ENCODE data around the gene ZXDC. TPM values are rescaled to one million over a fixed set of nuclear protein-coding genes. Genes with fewer than 3 reads are reported as not detected.

The ZXDC gene
- total RNA-seq, 1 donor from 2014 or later: 31.8 TPM

GRCh38 chr3:126517986-126518778, 42.5 kb upstream of the ZXDC start:
- Mint-ChIP-seq H3K27me3 (ENCODE audit: unreplicated experiment) (peaks cover 29% of the 10 kb centered on the region), H3K27ac (ENCODE audit: unreplicated experiment) (no peak overlapping the region), H3K4me1 (ENCODE audit: unreplicated experiment) (no peaks in the 10 kb centered on the region), H3K36me3 (ENCODE audit: unreplicated experiment) (no peaks in the 10 kb centered on the region), H3K4me3 (ENCODE audit: unreplicated experiment) (no peak overlapping the region), H3K9me3 (ENCODE audit: unreplicated experiment) (no peaks in the 10 kb centered on the region)
- no peak for TF ChIP-seq CTCF (IDR thresholded peaks at IDR 0.05)
- DNase-seq (ENCODE audit: extremely low spot score, unreplicated experiment): no peak

- H3K27ac Mint-ChIP-seq (ENCODE audit: unreplicated experiment): no peak within 1 kb of the TSS
- H3K4me1 Mint-ChIP-seq (ENCODE audit: unreplicated experiment): no peaks in the 10 kb centered on the region
- no peaks in the 10 kb centered on the region for H3K9me3 Mint-ChIP-seq (ENCODE audit: unreplicated experiment)
- H3K36me3 Mint-ChIP-seq (ENCODE audit: unreplicated experiment): no peaks in the 10 kb centered on the region
- no peak for TF ChIP-seq CTCF (IDR thresholded peaks at IDR 0.05)
- H3K27me3 Mint-ChIP-seq (ENCODE audit: unreplicated experiment): peaks cover 22% of the 10 kb centered on the region
- no peak within 1 kb of the TSS for H3K4me3 Mint-ChIP-seq (ENCODE audit: unreplicated experiment)
- DNase-seq (ENCODE audit: extremely low spot score, unreplicated experiment): no peak
Observed at GRCh38 chr3:126517291-126517951, 41.7 kb upstream of the ZXDC start, which contains the start of gene UROC1. UROC1 (minus strand) TSS chr3:126517773; CDS start chr3:126517719, 54 bp downstream.

GRCh38 chr3:126516936-126517290, 41.2 kb upstream of the ZXDC start:
- Mint-ChIP-seq H3K27ac (ENCODE audit: unreplicated experiment) (no peak overlapping the region), H3K27me3 (ENCODE audit: unreplicated experiment) (peaks cover 17% of the 10 kb centered on the region), H3K4me1 (ENCODE audit: unreplicated experiment) (no peaks in the 10 kb centered on the region), H3K36me3 (ENCODE audit: unreplicated experiment) (no peaks in the 10 kb centered on the region), H3K4me3 (ENCODE audit: unreplicated experiment) (no peak overlapping the region), H3K9me3 (ENCODE audit: unreplicated experiment) (no peaks in the 10 kb centered on the region)
- no peak for DNase-seq (ENCODE audit: extremely low spot score, unreplicated experiment)
- no peak for TF ChIP-seq CTCF (IDR thresholded peaks at IDR 0.05)

GRCh38 chr3:126516152-126516935, 40.7 kb upstream of the ZXDC start:
- no peak for DNase-seq (ENCODE audit: extremely low spot score, unreplicated experiment)
- Mint-ChIP-seq H3K27ac (ENCODE audit: unreplicated experiment) (no peak overlapping the region), H3K4me1 (ENCODE audit: unreplicated experiment) (no peaks in the 10 kb centered on the region), H3K27me3 (ENCODE audit: unreplicated experiment) (peaks cover 17% of the 10 kb centered on the region), H3K36me3 (ENCODE audit: unreplicated experiment) (no peaks in the 10 kb centered on the region), H3K4me3 (ENCODE audit: unreplicated experiment) (no peak overlapping the region), H3K9me3 (ENCODE audit: unreplicated experiment) (no peaks in the 10 kb centered on the region)
- no peak for TF ChIP-seq CTCF (IDR thresholded peaks at IDR 0.05)

All from osteocyte (in vitro differentiated cells).